ENCODE measurements around the gene GK.

GRCh38 chrX:30666094-30666493, 12.9 kb downstream of the GK start:
- TF ChIP-seq, protein P1, sequence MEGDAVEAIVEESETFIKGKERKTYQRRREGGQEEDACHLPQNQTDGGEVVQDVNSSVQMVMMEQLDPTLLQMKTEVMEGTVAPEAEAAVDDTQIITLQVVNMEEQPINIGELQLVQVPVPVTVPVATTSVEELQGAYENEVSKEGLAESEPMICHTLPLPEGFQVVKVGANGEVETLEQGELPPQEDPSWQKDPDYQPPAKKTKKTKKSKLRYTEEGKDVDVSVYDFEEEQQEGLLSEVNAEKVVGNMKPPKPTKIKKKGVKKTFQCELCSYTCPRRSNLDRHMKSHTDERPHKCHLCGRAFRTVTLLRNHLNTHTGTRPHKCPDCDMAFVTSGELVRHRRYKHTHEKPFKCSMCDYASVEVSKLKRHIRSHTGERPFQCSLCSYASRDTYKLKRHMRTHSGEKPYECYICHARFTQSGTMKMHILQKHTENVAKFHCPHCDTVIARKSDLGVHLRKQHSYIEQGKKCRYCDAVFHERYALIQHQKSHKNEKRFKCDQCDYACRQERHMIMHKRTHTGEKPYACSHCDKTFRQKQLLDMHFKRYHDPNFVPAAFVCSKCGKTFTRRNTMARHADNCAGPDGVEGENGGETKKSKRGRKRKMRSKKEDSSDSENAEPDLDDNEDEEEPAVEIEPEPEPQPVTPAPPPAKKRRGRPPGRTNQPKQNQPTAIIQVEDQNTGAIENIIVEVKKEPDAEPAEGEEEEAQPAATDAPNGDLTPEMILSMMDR (conservative IDR thresholded peaks at IDR 0.05; ENCODE audit: low read length), result no peak
- no peak for TF ChIP-seq EZH2phosphoT487 (IDR thresholded peaks at IDR 0.05; ENCODE audit: borderline replicate concordance)
